HepG2 (cell line): Measurements from ENCODE around the gene CHRNB1. TPM values are rescaled to one million over a fixed set of nuclear protein-coding genes. Genes with fewer than 3 reads are reported as not detected.

ENCODE experiments used
- ATAC-seq: fragments of 200-7000 bp; cut with Tn5 transposase; 3 replicates; pipeline ENCODE4 v1.9.1; 2020; ENCODE audit warnings: mild to moderate bottlenecking, moderate library complexity
- BruUV-seq: library from RNA; stranded (reverse); fragments of 400-500 nt; replicated peaks from 2 replicates; lab custom pipeline; 2021; lab: Mats Ljungman, UMichigan
- CTCF ChIA-PET: fragments of 300-600 bp; formaldehyde crosslinking; extraction: SDS; loops from one replicate; lab custom pipeline; 2021; ENCODE audit warnings: low total read pairs, inconsistent platforms, low intra/inter-chr PET ratio; lab: Yijun Ruan, JAX
- POLR2A ChIA-PET: fragments of 350-600 bp; sonication (Branson Sonifier 250); formaldehyde crosslinking; loops from one replicate; lab custom pipeline; 2020; ENCODE audit warnings: antibody characterized with exemption, inconsistent platforms; lab: Yijun Ruan, JAX
- DNase-seq: peaks from one replicate; pipeline ENCODE4 v3.0.0-alpha.2; 2015; ENCODE audit warnings: low spot score
- FAIRE-seq: peaks from 3 replicates; lab custom pipeline; 2011; peaks lifted over from hg19 to GRCh38; lab: Jason Lieb, UNC
- H2AFZ ChIP-seq: one replicate; pipeline ENCODE4 v1.6.1; 2011; ENCODE audit warnings: low read length, inconsistent platforms
- H3K27ac ChIP-seq: fragments of 300-600 bp; 3 replicates; pipeline ENCODE4 v1.8.0; 2011; ENCODE audit warnings: mixed run types, mild to moderate bottlenecking, mixed read lengths, low read length, inconsistent platforms; ENCODE audit not compliant: insufficient read depth; ENCODE audit errors: extremely low read length
- H3K27me3 ChIP-seq, 2 experiments: fragments of 200-600 bp in 1 of 2; 2 replicates in 1 of 2; 3 replicates in 1 of 2; pipeline versions ENCODE4 v1.6.0 to v1.8.0; 2011; ENCODE audit warnings: low read length in 2 of 2, mild to moderate bottlenecking in 2 of 2, moderate library complexity in 2 of 2, inconsistent platforms in 1 of 2; ENCODE audit not compliant: insufficient read depth in 2 of 2, control insufficient read depth in 1 of 2
- H3K36me3 ChIP-seq, 2 experiments: fragments of 200-600 bp in 1 of 2; replicated peaks in 1 of 2; 2 replicates in 1 of 2; 3 replicates in 1 of 2; pipeline versions ENCODE4 v1.5.1 to v1.8.0; 2011; ENCODE audit warnings: low read length in 2 of 2, inconsistent platforms in 1 of 2; ENCODE audit not compliant: insufficient read depth in 2 of 2, control insufficient read depth in 1 of 2
- H3K4me1 ChIP-seq: 2 replicates; pipeline ENCODE4 v1.5.1; 2012; ENCODE audit warnings: low read length, inconsistent platforms; ENCODE audit not compliant: insufficient read depth
- H3K4me2 ChIP-seq: 2 replicates; pipeline ENCODE4 v1.6.0; 2011; ENCODE audit warnings: low read depth, low read length, inconsistent platforms
- H3K4me3 ChIP-seq, 3 experiments: fragments of 200-600 bp in 1 of 3; sonication (generic), shearing (Covaris generic) in 1 of 3; replicated peaks in 1 of 3; 2 replicates each; pipeline ENCODE4 v1.5.1; 2011 to 2016; ENCODE audit warnings: low read length in 3 of 3, inconsistent platforms in 2 of 3, low read depth in 2 of 3, mild to moderate bottlenecking in 2 of 3, control low read depth in 1 of 3, mixed read lengths in 1 of 3; ENCODE audit not compliant: insufficient read depth in 1 of 3
- H3K79me2 ChIP-seq: one replicate; pipeline ENCODE4 v1.6.1; 2011; ENCODE audit warnings: low read length, inconsistent platforms; ENCODE audit not compliant: insufficient read depth
- H3K9ac ChIP-seq: 2 replicates; pipeline ENCODE4 v1.6.0; 2011; ENCODE audit warnings: mild to moderate bottlenecking, low read depth, low read length, inconsistent platforms; ENCODE audit not compliant: insufficient read depth
- H3K9me3 ChIP-seq: 2 replicates; pipeline ENCODE4 v1.5.1; 2012; ENCODE audit warnings: mild to moderate bottlenecking, low read length
- H4K20me1 ChIP-seq: 2 replicates; pipeline ENCODE4 v1.6.0; 2011; ENCODE audit warnings: inconsistent platforms, mild to moderate bottlenecking, low read length, moderate library complexity; ENCODE audit not compliant: insufficient read depth
- ARID5B ChIP-seq: IDR thresholded peaks from 2 replicates; pipeline ENCODE4 v1.4.0; 2020; ENCODE audit warnings: mild to moderate bottlenecking, missing genetic modification reagents
- SIN3A ChIP-seq: IDR thresholded peaks from 2 replicates; pipeline ENCODE4 v1.6.1; 2011; ENCODE audit warnings: low read depth, mild to moderate bottlenecking, control low read depth, low read length, borderline replicate concordance
- TOPORS ChIP-seq: sonication (generic); formaldehyde crosslinking; IDR thresholded peaks from 2 replicates; pipeline ENCODE4 v1.8.0; 2023; ENCODE audit warnings: mild to moderate bottlenecking, missing genetic modification reagents
- YEATS2 ChIP-seq: sonication (generic); formaldehyde crosslinking; IDR thresholded peaks from 2 replicates; pipeline ENCODE4 v1.4.0; 2020; ENCODE audit warnings: missing genetic modification reagents, borderline replicate concordance
- WGBS: methylation state at CpG from one replicate; pipeline ENCODE4 v1.1.6; 2017; ENCODE audit warnings: low lambda C conversion rate; 5-methylcytosine and 5-hydroxymethylcytosine counted together
- in situ Hi-C: cut with HindIII; loops from 2 replicates; pipeline ENCODE4 v1.10.0; 2017; ENCODE audit warnings: low pct_unique_long_range_greater_than_20kb; ENCODE audit not compliant: extremely low pct_ligation_motif_present
- intact Hi-C: fragments of 100-400 bp; cut with micrococcal nuclease; formaldehyde crosslinking; loops from one replicate; pipeline ENCODE4 v1.10.0; 2022; ENCODE audit not compliant: unreplicated experiment
- polyA plus RNA-seq, 8 experiments: library from polyadenylated mRNA; depleted of rRNA in 3 of 8; stranded (reverse) in 7 of 8; unstranded in 1 of 8; fragments of >200 nt; fragmentation: Illumina TruSeq in 4 of 8; extraction: Trizol in 4 of 8; gene quantifications; 2 replicates each; pipeline versions ENCODE4 v1.2.1 to v1.2.3, GENCODE V29; 2011 to 2016; ENCODE audit warnings: low read depth in 4 of 8, missing spikeins in 1 of 8, mixed read lengths in 1 of 8; ENCODE audit not compliant: insufficient read depth in 1 of 8
- total RNA-seq, 5 experiments: library from RNA; depleted of rRNA; stranded (reverse); fragments of >200 nt; fragmentation: Illumina TruSeq; extraction: Trizol; gene quantifications; 2 replicates each; pipeline ENCODE4 v1.2.3, GENCODE V29; 2016; ENCODE audit warnings: low read depth in 1 of 5
- TF ChIP-seq, protein P1 (sequence below): IDR thresholded peaks from 2 replicates; pipeline ENCODE4 v1.6.1; 2016; ENCODE audit warnings: missing compliant biosample characterization, missing genetic modification reagents, borderline replicate concordance

The CHRNB1 gene
- total and polyA plus RNA-seq, 2 of the 13 experiments (the other 11 are each of a cell fraction or from before 2014, with no cell fraction given), result 5.4 to 33.7 TPM

GRCh38 chr17:7476494-7476893 is 31.6 kb downstream of the CHRNB1 start:
- Histone ChIP-seq H3K4me1 (peaks cover 67% of the 10 kb centered on the region), H2AFZ (no peak overlapping the region), H3K4me3 (no peak overlapping the region; a peak in 1 of 6 replicates), H3K27ac (peak overlapping the region; percentile 75), H3K9ac (no peak overlapping the region), H3K79me2 (peaks cover 53% of the 10 kb centered on the region), H3K4me2 (peak overlapping the region; percentile 85), H3K36me3 (no peaks in the 10 kb centered on the region), H3K27me3 (no peaks in the 10 kb centered on the region; a peak in 1 of 5 replicates), H4K20me1 (peaks cover 30% of the 10 kb centered on the region), H3K9me3 (no peaks in the 10 kb centered on the region)
- BruUV-seq, result no TSS peak
- ChIA-PET CTCF (no interaction called here), POLR2A (interaction anchor here (1.0 to 5.3 kb wide), 6 partner anchors 9 to 441 kb away, joined by 3 to 30 read pairs (median 10); partner anchors contain the start of genes CHRNB1, POLR2A, SLC16A13 and TMEM256)
- DNase-seq (no peak), ATAC-seq (no peak), FAIRE-seq (no peak)
- 38% methylated on average over 3 of the region's 3 CpGs for WGBS
- TF ChIP-seq, protein P1, sequence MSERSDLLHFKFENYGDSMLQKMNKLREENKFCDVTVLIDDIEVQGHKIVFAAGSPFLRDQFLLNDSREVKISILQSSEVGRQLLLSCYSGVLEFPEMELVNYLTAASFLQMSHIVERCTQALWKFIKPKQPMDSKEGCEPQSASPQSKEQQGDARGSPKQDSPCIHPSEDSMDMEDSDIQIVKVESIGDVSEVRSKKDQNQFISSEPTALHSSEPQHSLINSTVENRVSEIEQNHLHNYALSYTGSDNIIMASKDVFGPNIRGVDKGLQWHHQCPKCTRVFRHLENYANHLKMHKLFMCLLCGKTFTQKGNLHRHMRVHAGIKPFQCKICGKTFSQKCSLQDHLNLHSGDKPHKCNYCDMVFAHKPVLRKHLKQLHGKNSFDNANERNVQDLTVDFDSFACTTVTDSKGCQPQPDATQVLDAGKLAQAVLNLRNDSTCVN (CRISPR knock-in tag), result 0 out of 2 replicates have a peak, but pooled peaks have one; percentile 13
- TF ChIP-seq TOPORS (CRISPR knock-in tag) (no peak), SIN3A (no peak), ARID5B (no peak), YEATS2 (CRISPR knock-in tag) (no peak)
- intact Hi-C loops, result no loop called here
- in situ Hi-C loops, result loop anchor here (5.0 kb wide), 1 partner anchor 39 kb away; the partner anchor contains the start of genes FGF11 and TMEM102
